GM08714 (cell line): Measurements from ENCODE around the gene HBG2.

Experiments used
- H3K4me3 ChIP-seq: fragments of 200-500 bp; sonication (Bioruptor generic); 2 replicates; pipeline ENCODE4 v1.5.1; 2014; ENCODE audit warnings: mild to moderate bottlenecking, low read length, inconsistent platforms
- ZNF274 ChIP-seq: IDR thresholded peaks from 2 replicates; pipeline ENCODE4 v1.6.1; 2012; ENCODE audit warnings: mild to moderate bottlenecking, low read depth, low read length

Gene HBG2

DNA sequence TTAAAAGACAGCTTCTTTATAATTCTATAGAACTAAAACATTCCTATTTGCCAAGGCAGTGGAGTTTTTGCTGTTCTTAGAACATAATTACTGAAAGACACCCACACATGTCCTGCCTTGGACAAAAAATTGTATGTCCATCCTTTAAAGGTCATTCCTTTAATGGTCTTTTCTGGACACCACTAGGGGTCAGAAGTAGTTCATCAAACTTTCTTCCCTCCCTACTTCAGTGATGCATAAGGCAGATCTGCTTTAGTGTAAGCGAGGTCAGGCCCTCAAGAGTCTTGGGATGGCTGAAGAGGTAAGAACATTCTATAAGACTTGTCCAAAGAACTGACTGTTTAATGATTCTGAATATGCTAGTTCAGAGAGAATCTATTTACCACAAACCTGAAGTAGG lies 49.8 kb downstream of the HBG2 start:
- no peak overlapping the region for H3K4me3 ChIP-seq
- no peak for TF ChIP-seq ZNF274

DNA sequence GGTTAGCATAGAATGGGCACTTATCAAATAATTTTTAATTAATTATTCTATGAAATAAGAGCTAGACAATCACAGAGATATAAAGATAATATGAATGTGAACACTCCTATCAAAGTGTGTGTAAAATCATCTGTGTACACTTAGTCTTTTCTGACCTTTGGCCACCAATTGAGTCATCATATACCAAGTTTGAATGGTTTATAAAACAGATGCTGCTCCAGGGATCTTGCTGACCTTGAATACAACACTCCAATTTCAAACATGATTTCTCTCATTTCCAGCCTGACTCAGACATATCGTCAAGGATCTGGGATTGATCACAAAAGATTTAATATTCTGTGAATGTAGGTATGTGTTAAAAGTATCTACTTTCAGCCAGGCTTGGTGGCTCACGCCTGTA lies 51.2 kb downstream of the HBG2 start:
- no peak for TF ChIP-seq ZNF274
- H3K4me3 ChIP-seq, result no peak overlapping the region
